Measurements from ENCODE around the gene JPH2.

The JPH2 gene

DNA sequence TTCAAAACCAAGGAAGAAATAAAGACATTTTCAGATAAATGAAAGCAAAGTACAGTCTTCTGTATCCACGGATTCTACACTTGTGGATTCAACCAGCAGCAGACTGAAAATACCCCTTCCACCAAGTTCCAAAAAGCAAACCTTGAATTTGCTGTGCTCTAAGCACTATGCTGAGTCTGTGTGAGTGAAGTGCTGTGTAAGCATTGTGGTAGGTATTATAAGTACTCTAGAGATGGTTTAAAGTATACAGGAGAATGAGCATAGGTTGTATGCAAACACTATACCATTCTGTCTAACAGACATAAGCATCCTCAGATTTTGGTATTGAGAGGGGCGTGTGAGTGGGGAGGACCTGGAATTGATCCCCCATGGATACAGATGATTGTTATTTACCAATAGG, 14.0 kb upstream of the JPH2 start:
- TF ChIP-seq CSDC2 (CRISPR knock-in tag; IDR thresholded peaks at IDR 0.05) (no peak), PPARA (CRISPR knock-in tag; IDR thresholded peaks at IDR 0.05; ENCODE audit: borderline replicate concordance) (no peak), TCF4 (CRISPR knock-in tag; IDR thresholded peaks at IDR 0.05; ENCODE audit: borderline replicate concordance) (no peak), OSR1 (CRISPR knock-in tag; IDR thresholded peaks at IDR 0.05) (no peak), BACH2 (CRISPR knock-in tag; IDR thresholded peaks at IDR 0.05; ENCODE audit: borderline replicate concordance) (no peak), TOX (CRISPR knock-in tag; IDR thresholded peaks at IDR 0.05; ENCODE audit: borderline replicate concordance) (no peak), SNAI2 (CRISPR knock-in tag; IDR thresholded peaks at IDR 0.05) (no peak), ZNF565 (CRISPR knock-in tag; conservative IDR thresholded peaks at IDR 0.05; ENCODE audit: low read depth) (no peak), ZC3H10 (CRISPR knock-in tag; IDR thresholded peaks at IDR 0.05) (no peak), ZFP30 (CRISPR knock-in tag; IDR thresholded peaks at IDR 0.05) (no peak), ARNTL (CRISPR knock-in tag; IDR thresholded peaks at IDR 0.05; ENCODE audit: borderline replicate concordance, low read depth) (no peak), ZFP3 (CRISPR knock-in tag; IDR thresholded peaks at IDR 0.05) (no peak)
- TF ChIP-seq, protein P1, sequence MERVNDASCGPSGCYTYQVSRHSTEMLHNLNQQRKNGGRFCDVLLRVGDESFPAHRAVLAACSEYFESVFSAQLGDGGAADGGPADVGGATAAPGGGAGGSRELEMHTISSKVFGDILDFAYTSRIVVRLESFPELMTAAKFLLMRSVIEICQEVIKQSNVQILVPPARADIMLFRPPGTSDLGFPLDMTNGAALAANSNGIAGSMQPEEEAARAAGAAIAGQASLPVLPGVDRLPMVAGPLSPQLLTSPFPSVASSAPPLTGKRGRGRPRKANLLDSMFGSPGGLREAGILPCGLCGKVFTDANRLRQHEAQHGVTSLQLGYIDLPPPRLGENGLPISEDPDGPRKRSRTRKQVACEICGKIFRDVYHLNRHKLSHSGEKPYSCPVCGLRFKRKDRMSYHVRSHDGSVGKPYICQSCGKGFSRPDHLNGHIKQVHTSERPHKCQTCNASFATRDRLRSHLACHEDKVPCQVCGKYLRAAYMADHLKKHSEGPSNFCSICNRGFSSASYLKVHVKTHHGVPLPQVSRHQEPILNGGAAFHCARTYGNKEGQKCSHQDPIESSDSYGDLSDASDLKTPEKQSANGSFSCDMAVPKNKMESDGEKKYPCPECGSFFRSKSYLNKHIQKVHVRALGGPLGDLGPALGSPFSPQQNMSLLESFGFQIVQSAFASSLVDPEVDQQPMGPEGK (CRISPR knock-in tag; IDR thresholded peaks at IDR 0.05; ENCODE audit: borderline replicate concordance): no peak
- TF ChIP-seq, protein P2, sequence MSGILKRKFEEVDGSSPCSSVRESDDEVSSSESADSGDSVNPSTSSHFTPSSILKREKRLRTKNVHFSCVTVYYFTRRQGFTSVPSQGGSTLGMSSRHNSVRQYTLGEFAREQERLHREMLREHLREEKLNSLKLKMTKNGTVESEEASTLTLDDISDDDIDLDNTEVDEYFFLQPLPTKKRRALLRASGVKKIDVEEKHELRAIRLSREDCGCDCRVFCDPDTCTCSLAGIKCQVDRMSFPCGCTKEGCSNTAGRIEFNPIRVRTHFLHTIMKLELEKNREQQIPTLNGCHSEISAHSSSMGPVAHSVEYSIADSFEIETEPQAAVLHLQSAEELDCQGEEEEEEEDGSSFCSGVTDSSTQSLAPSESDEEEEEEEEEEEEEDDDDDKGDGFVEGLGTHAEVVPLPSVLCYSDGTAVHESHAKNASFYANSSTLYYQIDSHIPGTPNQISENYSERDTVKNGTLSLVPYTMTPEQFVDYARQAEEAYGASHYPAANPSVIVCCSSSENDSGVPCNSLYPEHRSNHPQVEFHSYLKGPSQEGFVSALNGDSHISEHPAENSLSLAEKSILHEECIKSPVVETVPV (CRISPR knock-in tag; IDR thresholded peaks at IDR 0.05): no peak
- TF ChIP-seq, protein P3, sequence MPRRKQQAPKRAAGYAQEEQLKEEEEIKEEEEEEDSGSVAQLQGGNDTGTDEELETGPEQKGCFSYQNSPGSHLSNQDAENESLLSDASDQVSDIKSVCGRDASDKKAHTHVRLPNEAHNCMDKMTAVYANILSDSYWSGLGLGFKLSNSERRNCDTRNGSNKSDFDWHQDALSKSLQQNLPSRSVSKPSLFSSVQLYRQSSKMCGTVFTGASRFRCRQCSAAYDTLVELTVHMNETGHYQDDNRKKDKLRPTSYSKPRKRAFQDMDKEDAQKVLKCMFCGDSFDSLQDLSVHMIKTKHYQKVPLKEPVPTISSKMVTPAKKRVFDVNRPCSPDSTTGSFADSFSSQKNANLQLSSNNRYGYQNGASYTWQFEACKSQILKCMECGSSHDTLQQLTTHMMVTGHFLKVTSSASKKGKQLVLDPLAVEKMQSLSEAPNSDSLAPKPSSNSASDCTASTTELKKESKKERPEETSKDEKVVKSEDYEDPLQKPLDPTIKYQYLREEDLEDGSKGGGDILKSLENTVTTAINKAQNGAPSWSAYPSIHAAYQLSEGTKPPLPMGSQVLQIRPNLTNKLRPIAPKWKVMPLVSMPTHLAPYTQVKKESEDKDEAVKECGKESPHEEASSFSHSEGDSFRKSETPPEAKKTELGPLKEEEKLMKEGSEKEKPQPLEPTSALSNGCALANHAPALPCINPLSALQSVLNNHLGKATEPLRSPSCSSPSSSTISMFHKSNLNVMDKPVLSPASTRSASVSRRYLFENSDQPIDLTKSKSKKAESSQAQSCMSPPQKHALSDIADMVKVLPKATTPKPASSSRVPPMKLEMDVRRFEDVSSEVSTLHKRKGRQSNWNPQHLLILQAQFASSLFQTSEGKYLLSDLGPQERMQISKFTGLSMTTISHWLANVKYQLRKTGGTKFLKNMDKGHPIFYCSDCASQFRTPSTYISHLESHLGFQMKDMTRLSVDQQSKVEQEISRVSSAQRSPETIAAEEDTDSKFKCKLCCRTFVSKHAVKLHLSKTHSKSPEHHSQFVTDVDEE (CRISPR knock-in tag; IDR thresholded peaks at IDR 0.05): no peak
- TF ChIP-seq, protein P4, sequence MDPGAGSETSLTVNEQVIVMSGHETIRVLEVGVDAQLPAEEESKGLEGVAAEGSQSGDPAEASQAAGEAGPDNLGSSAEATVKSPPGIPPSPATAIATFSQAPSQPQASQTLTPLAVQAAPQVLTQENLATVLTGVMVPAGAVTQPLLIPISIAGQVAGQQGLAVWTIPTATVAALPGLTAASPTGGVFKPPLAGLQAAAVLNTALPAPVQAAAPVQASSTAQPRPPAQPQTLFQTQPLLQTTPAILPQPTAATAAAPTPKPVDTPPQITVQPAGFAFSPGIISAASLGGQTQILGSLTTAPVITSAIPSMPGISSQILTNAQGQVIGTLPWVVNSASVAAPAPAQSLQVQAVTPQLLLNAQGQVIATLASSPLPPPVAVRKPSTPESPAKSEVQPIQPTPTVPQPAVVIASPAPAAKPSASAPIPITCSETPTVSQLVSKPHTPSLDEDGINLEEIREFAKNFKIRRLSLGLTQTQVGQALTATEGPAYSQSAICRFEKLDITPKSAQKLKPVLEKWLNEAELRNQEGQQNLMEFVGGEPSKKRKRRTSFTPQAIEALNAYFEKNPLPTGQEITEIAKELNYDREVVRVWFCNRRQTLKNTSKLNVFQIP (CRISPR knock-in tag; IDR thresholded peaks at IDR 0.05; ENCODE audit: borderline replicate concordance, low read depth): no peak
- no peak for ATAC-seq

DNA sequence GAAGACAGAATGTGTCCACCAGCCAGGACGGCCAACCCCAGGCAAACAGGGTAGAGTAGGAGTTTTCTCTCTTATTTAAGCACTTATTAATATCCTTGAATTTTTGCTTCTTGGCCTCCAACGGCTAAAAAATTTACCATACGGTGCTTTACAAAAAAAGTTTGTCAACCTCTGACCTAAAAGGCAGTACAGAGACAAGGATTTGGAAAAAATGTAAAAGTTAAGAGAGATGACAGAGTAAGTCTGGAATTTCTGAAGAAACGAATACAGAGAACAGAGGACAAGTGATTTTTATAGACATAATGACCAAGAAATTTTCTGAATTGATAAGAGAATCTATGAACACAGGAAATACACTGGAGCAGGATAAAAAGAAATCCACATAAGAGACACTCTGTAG, 13.4 kb upstream of the JPH2 start:
- TF ChIP-seq GLIS3 (CRISPR knock-in tag; IDR thresholded peaks at IDR 0.05) (no peak), ZFP3 (CRISPR knock-in tag; IDR thresholded peaks at IDR 0.05) (peak; percentile 75)
- no peak for ATAC-seq

DNA sequence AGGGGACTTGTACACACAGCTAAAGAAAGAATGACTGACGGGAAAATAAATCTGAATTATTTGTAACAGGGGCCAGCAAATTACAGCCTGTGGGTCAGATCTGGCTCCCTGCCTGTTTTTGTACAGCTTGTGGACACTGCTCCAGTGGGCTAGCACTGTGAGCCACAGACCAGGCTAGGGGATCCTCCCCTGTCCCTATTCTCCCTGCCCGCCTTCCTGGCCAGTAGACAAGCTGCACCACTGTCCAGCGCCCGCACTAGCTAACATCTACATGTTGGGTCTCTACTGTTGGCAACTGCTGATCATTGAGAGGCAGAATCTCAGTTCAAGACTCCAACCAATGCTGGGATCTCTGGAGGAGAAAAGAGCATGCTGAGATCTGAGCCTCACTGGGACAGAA, 12.9 kb upstream of the JPH2 start:
- no peak for ATAC-seq
- no peak for TF ChIP-seq ZC3H10 (CRISPR knock-in tag; IDR thresholded peaks at IDR 0.05)
- TF ChIP-seq ISL1 (CRISPR knock-in tag; IDR thresholded peaks at IDR 0.05): no peak
- no peak for TF ChIP-seq GLIS3 (CRISPR knock-in tag; IDR thresholded peaks at IDR 0.05)
- no peak for TF ChIP-seq TCF4 (CRISPR knock-in tag; IDR thresholded peaks at IDR 0.05; ENCODE audit: borderline replicate concordance)
- TF ChIP-seq, protein P3 (CRISPR knock-in tag; IDR thresholded peaks at IDR 0.05): no peak
- TF ChIP-seq SNAI2 (CRISPR knock-in tag; IDR thresholded peaks at IDR 0.05): no peak
- TF ChIP-seq ZNF8 (CRISPR knock-in tag; IDR thresholded peaks at IDR 0.05): no peak
- TF ChIP-seq OSR1 (CRISPR knock-in tag; IDR thresholded peaks at IDR 0.05): no peak
- no peak for TF ChIP-seq CSDC2 (CRISPR knock-in tag; IDR thresholded peaks at IDR 0.05)
- TF ChIP-seq, protein P2 (CRISPR knock-in tag; IDR thresholded peaks at IDR 0.05): no peak
- no peak for TF ChIP-seq PPARA (CRISPR knock-in tag; IDR thresholded peaks at IDR 0.05; ENCODE audit: borderline replicate concordance)
- TF ChIP-seq ZNF70 (CRISPR knock-in tag; IDR thresholded peaks at IDR 0.05): no peak
- TF ChIP-seq, protein P4 (CRISPR knock-in tag; IDR thresholded peaks at IDR 0.05; ENCODE audit: borderline replicate concordance, low read depth): no peak
- TF ChIP-seq ARNTL (CRISPR knock-in tag; IDR thresholded peaks at IDR 0.05; ENCODE audit: borderline replicate concordance, low read depth): no peak
